Medulla oblongata (tissue), 1 donor: ENCODE data around the gene RNF220.
A peak's percentile ranks its signal among the peaks of the same experiment; 100 is the strongest.

Experiments
- DNase-seq: peaks from one replicate; pipeline ENCODE4 v3.0.0-alpha.2; 2015; ENCODE audit errors: extremely low spot score

Gene RNF220

GRCh38 chr1:44407430-44408211 lies 2.6 kb downstream of the RNF220 start:
- peak; percentile 9 for DNase-seq

GRCh38 chr1:44408212-44408582 lies 3.1 kb downstream of the RNF220 start:
- peak; percentile 26 for DNase-seq

- DNase-seq: peak; percentile 57
Observed at GRCh38 chr1:44408632-44409602, 3.9 kb downstream of the RNF220 start.

GRCh38 chr1:44409757-44410156 lies 4.7 kb downstream of the RNF220 start:
- no peak for DNase-seq

- peak; percentile 33 for DNase-seq
Observed at GRCh38 chr1:44411861-44412260, 6.8 kb downstream of the RNF220 start.

- peak; percentile 15 for DNase-seq
Observed at GRCh38 chr1:44412601-44413000, 7.5 kb downstream of the RNF220 start.

- DNase-seq: no peak
Observed at GRCh38 chr1:44413740-44414139, 8.7 kb downstream of the RNF220 start.

- no peak for DNase-seq
Observed at GRCh38 chr1:44415013-44415412, 10.0 kb downstream of the RNF220 start.

- DNase-seq: no peak
Observed at GRCh38 chr1:44416408-44416807, 11.4 kb downstream of the RNF220 start.

DNA sequence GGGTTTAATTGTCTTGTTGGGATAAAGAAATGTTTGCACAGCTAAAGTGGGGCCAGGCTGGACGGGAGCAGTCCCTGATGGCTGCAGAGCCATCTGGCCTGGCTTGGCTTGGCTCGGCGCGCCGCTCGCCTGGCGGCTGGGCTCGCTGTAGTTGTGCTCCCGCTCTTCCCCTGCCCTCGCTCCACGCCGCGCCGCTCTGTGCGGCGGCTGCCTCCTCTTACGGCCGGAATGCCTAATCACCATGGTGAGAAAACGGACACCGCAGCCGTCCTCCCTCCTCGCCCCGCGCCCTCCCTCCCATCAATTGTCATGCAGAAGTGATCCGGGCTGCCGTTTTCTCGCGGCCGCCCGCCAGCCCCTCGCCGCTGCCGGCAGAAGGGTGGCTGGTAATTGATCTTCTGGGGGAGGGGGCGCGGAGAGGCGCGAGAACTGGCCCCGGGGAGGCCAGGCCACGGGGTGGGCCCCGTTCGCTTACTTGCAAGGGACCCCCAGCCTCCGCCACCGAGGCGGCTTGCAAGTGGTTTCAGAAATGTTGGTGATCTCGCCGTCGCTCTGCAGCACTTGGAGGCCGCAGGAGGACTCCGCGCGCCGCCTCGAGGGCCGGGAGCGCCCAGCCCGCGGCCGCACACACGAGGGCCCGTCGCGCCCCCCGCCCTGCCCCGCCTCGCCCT lies 12.4 kb downstream of the RNF220 start:
- peak; percentile 68 for DNase-seq

- DNase-seq: peak; percentile 25
Observed at GRCh38 chr1:44418022-44418673, 13.1 kb downstream of the RNF220 start.

GRCh38 chr1:44419901-44420300 lies 14.8 kb downstream of the RNF220 start:
- DNase-seq: no peak

GRCh38 chr1:44420535-44420934 lies 15.5 kb downstream of the RNF220 start:
- no peak for DNase-seq

- no peak for DNase-seq
Observed at GRCh38 chr1:44421446-44421884, 16.4 kb downstream of the RNF220 start.

- no peak for DNase-seq
Observed at GRCh38 chr1:44422161-44422560, 17.1 kb downstream of the RNF220 start.

DNA sequence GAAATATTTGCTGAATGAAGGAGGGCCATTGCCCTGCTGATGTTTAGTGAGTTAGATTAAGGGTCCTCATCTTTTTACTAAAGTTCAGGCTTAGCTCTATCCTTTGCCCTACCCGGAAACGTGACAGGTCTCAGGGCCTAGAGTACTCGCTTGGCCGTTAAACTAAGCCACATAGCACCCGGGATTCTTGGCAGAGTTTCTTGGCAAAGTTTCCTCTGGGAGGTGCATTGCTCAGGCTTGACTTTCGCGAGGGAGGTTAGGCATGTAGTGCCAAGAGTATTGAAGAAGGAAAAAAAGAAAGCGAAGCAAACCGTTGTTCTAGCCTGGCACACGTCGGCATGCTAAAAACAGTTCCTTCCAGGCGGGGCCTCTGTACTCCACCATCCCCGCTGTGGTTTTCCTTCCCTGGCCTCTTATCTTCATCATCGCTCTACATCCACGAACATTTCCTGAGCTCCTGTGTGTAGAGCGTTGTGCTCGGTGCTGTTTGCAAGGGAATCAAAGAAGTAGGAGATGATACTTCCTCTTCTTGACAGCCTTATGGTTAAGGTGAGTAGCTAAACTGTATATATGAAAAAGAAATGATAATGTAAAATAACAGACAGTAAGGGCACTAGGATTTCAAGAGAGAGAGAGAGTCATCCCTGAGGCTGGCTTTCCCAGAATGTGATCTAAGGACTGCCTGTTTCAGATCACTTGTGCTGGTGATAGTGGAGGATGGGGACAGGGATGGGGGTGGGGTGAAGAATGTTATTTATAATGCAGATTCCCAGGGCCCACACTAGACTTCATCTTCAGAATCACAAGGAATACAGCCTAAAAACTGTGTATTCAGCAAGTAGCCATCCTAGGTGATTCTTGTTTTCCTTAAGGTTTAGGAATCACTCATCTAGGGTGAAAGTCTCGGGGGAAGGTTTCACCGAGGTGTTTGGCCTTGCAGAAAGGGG lies 18.8 kb downstream of the RNF220 start:
- peak; percentile 80 for DNase-seq

GRCh38 chr1:44424747-44425146 lies 19.7 kb downstream of the RNF220 start:
- no peak for DNase-seq

GRCh38 chr1:44425341-44426082 lies 20.5 kb downstream of the RNF220 start:
- peak; percentile 46 for DNase-seq

DNA sequence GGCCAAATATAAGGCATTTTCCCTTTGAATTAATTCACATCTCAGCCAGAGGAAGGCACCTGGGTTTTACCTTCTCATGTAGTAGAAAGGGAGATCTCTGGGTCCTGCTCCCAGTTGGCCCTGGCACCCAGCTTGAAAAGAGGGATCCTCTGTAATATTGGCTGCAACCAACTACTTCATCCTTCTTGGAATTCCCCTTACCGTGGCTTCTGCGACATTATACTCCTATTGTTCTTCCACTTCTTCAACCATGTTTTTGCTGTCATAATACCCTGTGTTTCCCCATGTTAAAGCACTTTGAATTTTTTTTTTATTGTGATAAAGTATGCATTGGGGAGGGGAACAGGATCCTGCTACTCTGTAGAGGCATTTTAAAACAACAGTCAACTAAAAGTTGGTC lies 26.8 kb downstream of the RNF220 start:
- no peak for DNase-seq

DNA sequence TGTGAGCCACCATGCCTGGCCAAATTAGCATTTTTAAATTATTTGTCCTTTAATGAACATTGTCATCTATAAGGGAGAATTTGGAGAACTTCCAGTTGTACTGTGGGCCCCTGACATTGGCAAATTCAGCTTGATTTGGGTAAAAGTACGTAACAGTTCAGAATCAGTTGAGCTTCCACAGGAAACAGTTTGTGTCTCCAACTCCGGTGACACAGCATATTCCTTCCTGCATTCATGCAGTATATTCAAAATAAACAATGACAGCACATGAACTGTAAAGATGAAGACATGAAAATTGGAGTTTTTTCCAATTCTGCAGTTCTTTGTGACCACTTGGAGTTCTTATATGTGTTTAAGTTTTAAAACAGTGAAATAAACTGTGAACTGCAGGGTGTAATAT lies 28.2 kb downstream of the RNF220 start:
- no peak for DNase-seq
